Tongue (tissue), 2 donors: ENCODE data around the gene SEZ6L. TPM values are rescaled to one million over a fixed set of nuclear protein-coding genes. Genes with fewer than 3 reads are reported as not detected.

Experiments
- DNase-seq: peaks from one replicate; pipeline ENCODE4 v3.0.0-alpha.2; 2015
- total RNA-seq: library from RNA; depleted of rRNA; stranded (reverse); fragments of >200 nt; gene quantifications from one replicate; pipeline ENCODE4 v1.2.3, GENCODE V29; 2014

Gene SEZ6L
- total RNA-seq, 1 donor from 2014 or later = 0.92 TPM

DNA sequence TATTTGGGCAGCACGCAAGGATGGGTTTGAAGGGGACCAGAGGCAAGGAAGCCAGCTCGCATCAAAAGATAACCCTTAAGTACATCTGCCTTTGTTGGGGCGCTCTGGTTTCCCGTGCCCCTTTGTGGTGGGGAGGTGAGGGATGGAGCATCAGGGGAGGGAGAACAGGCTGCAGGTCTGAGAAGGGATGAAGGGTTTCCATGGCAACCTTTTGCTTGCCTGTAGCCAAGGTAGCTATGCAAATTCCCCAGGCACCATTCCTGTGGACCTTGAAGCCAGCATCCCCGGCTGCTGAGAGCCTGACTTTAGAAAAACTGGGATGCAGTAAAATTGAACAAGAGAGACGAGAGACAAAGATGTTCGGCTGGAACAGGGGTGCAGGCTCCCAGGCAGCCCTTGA lies 75.7 kb downstream of the SEZ6L start:
- DNase-seq = no peak

- no peak for DNase-seq
Observed at GRCh38 chr22:26246552-26246951, 77.3 kb downstream of the SEZ6L start.

GRCh38 chr22:26251869-26252268 lies 82.6 kb downstream of the SEZ6L start:
- no peak for DNase-seq

- peak; percentile 49 for DNase-seq
Observed at GRCh38 chr22:26259510-26259909, 90.2 kb downstream of the SEZ6L start.

DNA sequence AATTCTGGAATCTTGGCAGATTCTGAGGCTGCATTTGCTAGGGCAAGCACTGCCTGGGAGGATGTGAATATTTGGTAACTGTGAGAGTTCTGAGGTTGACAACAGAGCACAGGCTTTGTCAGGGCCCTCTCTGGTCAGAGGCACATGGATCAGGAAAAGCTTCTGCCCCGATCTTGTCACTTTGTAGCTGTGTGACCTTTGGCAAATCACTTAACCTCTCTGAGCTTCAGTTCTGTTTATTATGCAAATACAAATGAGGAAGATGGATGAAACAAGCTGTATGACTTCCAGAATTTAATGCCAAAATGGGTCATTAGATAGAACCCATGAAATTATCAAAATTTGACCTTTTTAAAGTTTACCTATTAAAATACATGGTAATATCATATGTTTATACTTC lies 94.9 kb downstream of the SEZ6L start:
- no peak for DNase-seq

- DNase-seq = no peak
Observed at GRCh38 chr22:26265281-26265680, 96.0 kb downstream of the SEZ6L start.

- DNase-seq = no peak
Observed at GRCh38 chr22:26265909-26266308, 96.6 kb downstream of the SEZ6L start.

DNA sequence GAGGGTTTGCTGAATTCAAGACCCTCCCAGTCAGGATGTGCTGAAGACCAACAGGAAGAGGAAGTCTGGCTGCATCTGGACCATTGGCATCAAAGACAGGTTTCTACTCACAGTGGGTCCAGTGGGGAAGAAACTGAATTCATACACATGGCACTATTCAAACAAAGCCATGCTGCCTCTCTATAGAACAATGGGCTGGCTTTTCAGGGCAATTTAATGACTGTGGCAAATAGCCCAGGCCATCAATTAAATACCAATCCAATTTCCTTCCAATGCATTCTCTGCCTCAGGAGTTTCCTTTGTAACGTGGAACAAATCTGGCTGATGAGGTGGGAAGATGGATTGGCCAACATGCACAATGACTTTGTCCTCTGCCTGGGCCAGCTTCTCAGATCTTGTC lies 98.6 kb downstream of the SEZ6L start:
- DNase-seq = no peak

DNA sequence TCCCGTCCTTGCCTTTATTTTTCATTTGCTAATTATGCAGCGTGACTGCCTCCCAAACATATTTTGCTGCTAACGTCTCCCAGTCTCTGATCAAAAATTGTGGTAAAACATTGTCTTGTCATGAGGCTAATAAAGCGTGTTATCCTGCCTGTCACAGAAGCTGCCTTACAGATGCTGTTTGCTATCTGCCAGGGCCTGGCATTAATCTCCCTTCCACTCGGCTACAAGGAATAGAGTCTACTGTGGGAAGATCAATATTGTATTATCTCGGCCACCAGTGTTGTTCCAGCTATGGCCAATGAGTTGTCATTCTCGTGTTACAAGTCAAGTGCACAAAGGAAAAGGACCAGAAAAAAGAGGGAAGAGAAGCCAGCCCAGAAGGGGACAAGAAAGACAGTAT lies 100.3 kb downstream of the SEZ6L start:
- DNase-seq = no peak

GRCh38 chr22:26271427-26271826 lies 102.2 kb downstream of the SEZ6L start:
- no peak for DNase-seq

DNA sequence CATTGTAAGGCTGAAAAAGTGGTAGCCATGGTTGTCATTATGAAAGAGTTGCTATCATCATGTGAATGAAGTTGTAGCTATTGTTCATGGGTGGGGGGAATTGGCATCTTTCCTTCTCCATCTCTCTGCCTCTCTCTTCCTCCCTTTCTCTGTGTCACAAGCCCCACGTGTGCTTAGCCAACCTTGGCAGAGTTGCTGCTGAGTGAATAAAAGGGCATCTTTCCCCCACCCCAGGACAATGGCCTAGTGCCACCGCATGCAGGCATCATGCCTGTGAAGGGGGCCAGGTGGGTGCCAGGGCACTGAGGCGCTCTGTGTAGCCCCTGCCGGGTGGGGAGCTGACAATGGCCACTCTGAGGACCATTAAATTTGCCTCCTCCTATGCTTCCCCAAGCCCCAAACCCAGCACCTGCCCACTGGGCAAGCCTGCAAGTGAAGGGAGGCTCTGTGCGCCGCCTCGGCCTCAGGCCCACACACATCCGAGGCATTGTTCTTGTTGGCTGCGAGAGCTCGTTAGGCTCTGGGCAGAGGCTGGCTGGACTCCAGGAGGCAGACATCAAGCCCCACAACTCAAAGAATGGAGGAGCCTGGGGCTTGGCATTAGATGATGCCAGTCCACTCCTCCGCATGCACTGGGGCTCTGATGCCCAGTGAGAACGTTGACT lies 103.9 kb downstream of the SEZ6L start:
- DNase-seq = no peak

DNA sequence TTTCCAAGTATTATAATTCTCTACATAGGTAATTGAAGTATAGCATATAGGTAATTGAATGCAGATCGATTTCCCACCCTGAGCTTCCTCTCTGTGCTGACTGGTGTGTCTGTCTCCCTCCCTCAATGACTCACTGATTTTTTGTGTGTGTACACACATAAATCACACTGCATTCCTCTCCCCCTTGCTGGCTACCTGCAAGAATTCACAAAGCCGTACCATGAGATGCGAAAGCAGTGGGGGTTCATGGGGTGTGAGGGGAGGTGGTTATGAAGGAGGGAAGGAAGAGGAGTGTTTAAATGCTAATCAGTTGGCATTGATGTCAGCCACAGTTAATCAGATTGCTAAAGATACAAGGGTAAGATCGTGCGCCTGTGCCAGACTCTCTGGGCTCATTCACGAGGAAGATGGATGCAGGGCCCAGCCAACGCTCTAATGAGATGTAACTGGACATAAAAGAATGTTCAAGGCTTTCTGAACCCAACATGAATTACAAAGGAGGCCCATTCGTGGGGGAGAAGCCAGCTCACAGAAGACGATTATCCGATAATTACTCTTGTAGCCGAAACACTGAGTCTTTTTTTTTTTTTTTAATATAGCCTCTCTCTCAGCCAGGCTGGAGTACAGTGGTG lies 107.4 kb downstream of the SEZ6L start:
- no peak for DNase-seq

- DNase-seq = no peak
Observed at GRCh38 chr22:26281941-26282340, 112.7 kb downstream of the SEZ6L start.

DNA sequence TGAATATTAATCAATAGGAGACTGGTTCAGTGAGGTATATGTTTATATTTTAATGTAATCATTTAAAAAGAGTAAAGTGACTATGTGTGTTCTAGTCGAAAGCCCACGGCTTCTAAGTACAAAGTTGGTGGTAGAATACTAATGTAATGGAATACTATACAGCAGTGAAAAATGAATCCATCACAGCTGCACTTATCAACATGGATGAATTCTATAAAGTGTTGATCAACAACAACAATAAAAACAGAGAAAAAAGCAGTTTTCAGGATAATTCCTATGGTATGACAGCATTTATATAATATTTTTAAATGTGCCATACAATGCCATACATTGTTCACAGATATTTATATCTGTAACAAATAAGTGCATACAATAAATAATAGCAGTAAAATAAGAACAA lies 114.1 kb downstream of the SEZ6L start:
- DNase-seq = no peak

GRCh38 chr22:26285632-26286031 lies 116.4 kb downstream of the SEZ6L start:
- DNase-seq = no peak

GRCh38 chr22:26286091-26286820 lies 117.0 kb downstream of the SEZ6L start:
- DNase-seq = no peak

DNA sequence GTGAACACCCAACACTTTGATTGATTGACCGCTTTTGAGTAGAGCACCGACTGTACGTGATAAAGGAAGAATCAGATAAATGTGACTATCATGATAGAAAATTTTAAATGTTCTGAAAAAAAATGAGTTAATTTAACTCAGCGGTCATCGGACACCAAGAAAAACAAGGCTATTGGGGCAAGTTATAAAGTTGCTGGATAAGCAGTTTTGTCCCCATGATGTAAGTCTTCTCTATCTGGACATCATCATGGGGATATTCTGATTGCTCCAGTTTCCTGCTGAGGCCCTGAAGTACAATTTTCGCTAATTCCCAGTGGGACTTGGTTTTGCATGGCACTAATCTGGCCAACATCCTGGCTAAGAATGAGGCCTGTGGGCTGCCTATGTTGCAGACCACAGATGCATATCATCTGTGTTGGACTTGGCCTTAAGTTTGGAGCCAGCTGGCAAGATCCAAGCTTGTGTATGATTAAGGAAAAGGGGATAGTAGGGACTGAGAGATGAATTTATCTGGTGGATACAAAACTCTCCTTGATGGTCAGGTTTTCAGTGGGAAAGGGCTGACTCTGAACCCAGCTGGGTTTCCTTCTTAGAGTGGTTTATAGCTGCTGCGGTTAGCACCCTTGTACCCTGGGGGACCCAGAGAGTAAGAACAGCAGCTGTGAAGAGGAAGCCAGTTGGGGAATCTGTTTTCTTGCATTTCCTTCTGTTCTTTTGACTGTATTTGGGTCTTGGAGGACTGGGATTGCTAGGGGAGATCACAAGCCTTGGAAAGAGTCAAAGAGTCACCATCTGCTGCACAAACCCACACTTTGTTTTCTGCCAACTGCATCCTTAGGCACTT lies 118.3 kb downstream of the SEZ6L start:
- no peak for DNase-seq

DNA sequence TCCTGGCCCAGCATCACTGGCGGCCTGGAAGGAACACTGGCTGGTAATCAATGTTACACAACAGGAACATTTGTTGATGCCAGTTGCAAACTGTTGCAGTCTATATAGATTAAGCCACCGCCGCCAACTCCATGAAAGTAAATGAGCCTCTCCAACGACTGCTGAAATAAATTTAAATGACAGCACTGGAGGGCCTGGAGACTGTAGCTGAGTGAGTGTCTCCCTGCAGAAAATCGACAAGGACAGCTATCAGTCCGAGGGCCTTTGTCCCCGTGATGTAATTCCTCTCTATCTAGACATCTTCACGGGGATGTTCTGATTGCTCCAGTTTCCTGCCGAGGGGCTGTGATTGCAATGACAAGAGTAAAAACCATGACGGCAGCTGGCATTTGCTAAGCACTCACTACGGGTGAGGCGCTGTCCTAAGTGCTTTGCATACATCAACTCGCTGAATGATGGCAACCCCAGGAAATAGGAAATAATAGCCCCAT lies 120.4 kb downstream of the SEZ6L start:
- DNase-seq = no peak

DNA sequence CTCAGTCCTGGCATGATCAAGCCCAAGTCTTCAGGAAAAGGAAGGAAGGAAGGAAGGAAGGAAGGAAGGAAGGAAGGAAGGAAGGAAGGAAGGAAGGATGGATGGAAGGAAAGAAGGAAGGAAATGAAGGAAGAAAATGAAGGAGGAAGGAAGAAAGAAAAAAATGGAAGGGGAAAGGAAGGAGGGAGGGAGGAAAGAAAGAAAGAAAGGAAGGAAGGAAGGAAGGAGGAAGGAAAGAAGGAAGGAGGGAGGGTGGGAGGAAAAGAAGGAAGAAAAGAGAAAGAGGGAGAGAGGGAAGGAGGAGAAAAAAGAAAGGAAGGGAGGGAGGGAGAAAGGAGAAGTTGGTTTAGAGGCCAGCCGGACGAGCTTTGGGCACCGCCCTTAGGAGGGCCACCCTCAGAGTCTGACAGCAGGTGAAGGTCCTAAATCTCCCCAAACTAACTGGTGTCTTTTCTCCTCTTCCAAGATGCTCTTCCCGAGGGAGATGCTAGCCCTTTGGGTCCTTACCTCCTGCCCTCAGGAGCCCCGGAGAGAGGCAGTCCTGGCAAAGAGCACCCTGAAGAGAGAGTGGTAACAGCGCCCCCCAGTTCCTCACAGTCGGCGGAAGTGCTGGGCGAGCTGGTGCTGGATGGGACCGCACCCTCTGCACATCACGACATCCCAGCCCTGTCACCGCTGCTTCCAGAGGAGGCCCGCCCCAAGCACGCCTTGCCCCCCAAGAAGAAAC lies 122.8 kb downstream of the SEZ6L start:
- no peak for DNase-seq

DNA sequence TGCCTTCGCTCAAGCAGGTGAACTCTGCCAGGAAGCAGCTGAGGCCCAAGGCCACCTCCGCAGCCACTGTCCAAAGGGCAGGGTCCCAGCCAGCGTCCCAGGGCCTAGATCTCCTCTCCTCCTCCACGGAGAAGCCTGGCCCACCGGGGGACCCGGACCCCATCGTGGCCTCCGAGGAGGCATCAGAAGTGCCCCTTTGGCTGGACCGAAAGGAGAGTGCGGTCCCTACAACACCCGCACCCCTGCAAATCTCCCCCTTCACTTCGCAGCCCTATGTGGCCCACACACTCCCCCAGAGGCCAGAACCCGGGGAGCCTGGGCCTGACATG lies 123.4 kb downstream of the SEZ6L start:
- DNase-seq = no peak

GRCh38 chr22:26295563-26296126 lies 126.4 kb downstream of the SEZ6L start:
- DNase-seq = no peak
